CD4-positive, CD25-positive, alpha-beta regulatory T cell (primary cell): ENCODE data around the gene AP4E1. TPM values are rescaled to one million over a fixed set of nuclear protein-coding genes. Genes with fewer than 3 reads are reported as not detected.

Experiments
- ATAC-seq, 2 donors: fragments of 150-1000 bp; cut with Tn5 transposase; one replicate each; pipeline ENCODE4 v1.10.0; 2021; ENCODE audit warnings: low read depth in 2 of 2, moderate number of reproducible peaks in 2 of 2, moderate library complexity in 1 of 2
- DNase-seq, 3 donors: peaks; one replicate each; pipeline versions ENCODE4 v3.0.0 to v3.0.0-alpha.2; 2012 to 2022; ENCODE audit warnings: mixed read lengths in 1 of 3
- H3K27ac ChIP-seq: one replicate; pipeline ENCODE4 v1.7.0; 2013; ENCODE audit warnings: mild to moderate bottlenecking, low read length; ENCODE audit not compliant: insufficient read depth, poor library complexity, severe bottlenecking
- H3K27me3 ChIP-seq: one replicate; pipeline ENCODE4 v1.7.0; 2013; ENCODE audit warnings: low read length; ENCODE audit not compliant: control insufficient read depth, insufficient read depth
- H3K36me3 ChIP-seq: one replicate; pipeline ENCODE4 v1.7.0; 2013; ENCODE audit warnings: mild to moderate bottlenecking, low read length, moderate library complexity; ENCODE audit not compliant: control insufficient read depth, insufficient read depth
- H3K4me1 ChIP-seq: 2 replicates; pipeline ENCODE4 v1.7.0; 2013; ENCODE audit warnings: mild to moderate bottlenecking, low read length; ENCODE audit not compliant: insufficient read depth, control insufficient read depth, poor library complexity, severe bottlenecking
- H3K4me3 ChIP-seq: one replicate; pipeline ENCODE4 v1.7.0; 2013; ENCODE audit warnings: low read depth, mild to moderate bottlenecking, low read length, moderate library complexity
- H3K9me3 ChIP-seq, 2 experiments: 1 replicate in 1 of 2; 2 replicates in 1 of 2; pipeline ENCODE4 v1.7.0; 2013; ENCODE audit warnings: low read length in 2 of 2, mild to moderate bottlenecking in 1 of 2, moderate library complexity in 1 of 2; ENCODE audit not compliant: control insufficient read depth in 2 of 2
- H3K27ac Mint-ChIP-seq, 3 donors: one replicate each; pipeline ENCODE4 v1.8.0; 2020 to 2022; ENCODE audit warnings: mild to moderate bottlenecking in 3 of 3, mixed read lengths in 3 of 3, moderate library complexity in 2 of 3
- H3K27me3 Mint-ChIP-seq: one replicate; pipeline ENCODE4 v1.8.0; 2022; ENCODE audit warnings: mild to moderate bottlenecking, mixed read lengths
- H3K36me3 Mint-ChIP-seq: one replicate; pipeline ENCODE4 v1.8.0; 2020; ENCODE audit warnings: mixed read lengths
- H3K4me1 Mint-ChIP-seq, 4 donors: one replicate each; pipeline ENCODE4 v1.8.0; 2020 to 2022; ENCODE audit warnings: mixed read lengths in 4 of 4, mild to moderate bottlenecking in 1 of 4
- H3K4me3 Mint-ChIP-seq, 4 donors: one replicate each; pipeline ENCODE4 v1.8.0; 2020 to 2022; ENCODE audit warnings: mild to moderate bottlenecking in 4 of 4, mixed read lengths in 4 of 4, moderate library complexity in 3 of 4
- H3K9me3 Mint-ChIP-seq, 7 donors: one replicate each; pipeline ENCODE4 v1.8.0; 2020 to 2022; ENCODE audit warnings: mixed read lengths in 7 of 7, mild to moderate bottlenecking in 3 of 7, moderate library complexity in 2 of 7
- polyA plus RNA-seq, 4 donors: library from polyadenylated mRNA; unstranded; fragments of 300-500 nt; fragmentation: Illumina TruSeq; gene quantifications; one replicate each; pipeline ENCODE4 v1.2.3, GENCODE V29; 2021
- total RNA-seq: library from RNA; stranded (reverse); gene quantifications from one replicate; pipeline ENCODE4 v1.2.3, GENCODE V29; 2022

AP4E1 gene
- total and polyA plus RNA-seq, 5 donors from 2014 or later, result 3.0 to 9.5 (median 4.8) TPM

DNA sequence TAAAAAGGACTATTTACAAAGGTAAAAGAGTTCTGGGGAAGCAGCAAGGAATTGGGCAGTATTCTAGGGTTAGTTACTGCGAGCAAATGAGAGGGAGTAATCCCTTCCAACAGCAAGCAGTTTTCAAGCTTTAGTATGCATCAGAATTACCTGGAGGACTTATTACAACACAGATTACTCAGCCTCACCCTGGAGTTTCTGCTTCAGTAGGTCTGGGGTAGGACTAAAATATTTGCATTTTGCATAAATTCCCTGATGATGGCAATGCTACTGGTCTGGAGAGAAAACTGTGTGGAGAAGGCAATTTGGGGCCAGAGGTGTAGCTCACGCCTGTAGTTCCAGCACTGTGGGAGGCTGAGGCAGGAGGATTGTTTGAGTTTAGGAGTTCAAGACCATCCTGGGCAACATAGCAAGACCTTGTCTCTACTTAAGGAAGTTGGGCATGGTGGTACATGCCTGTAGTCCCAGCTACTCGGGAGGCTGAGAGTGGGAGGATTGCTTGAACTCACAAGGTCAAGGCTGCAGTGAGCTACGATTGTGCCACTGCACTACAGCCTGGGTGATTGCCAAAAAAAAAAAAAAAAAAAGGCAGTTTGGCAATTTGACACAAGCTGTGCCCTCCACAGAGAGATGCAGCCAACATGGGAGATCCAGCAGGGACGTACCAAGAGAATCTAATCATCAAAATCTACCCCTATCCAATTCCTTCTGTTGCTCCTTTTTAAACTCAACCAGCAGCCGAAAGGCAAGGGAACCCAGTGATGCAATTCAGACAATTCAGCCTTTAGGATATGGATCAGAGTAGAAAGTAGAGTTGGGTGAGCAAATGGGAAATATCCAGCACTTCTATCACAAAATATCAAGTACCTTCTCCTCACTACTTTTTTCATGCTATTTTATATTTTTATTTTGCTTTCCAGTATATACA is 27.1 kb upstream of the AP4E1 start:
- Histone ChIP-seq H3K27ac (peak overlapping the region; percentile 67), H3K4me3 (peak overlapping the region; percentile 38), H3K36me3 (no peaks in the 10 kb centered on the region), H3K27me3 (no peaks in the 10 kb centered on the region), H3K9me3 (no peaks in the 10 kb centered on the region), H3K4me1 (peaks cover 28% of the 10 kb centered on the region)
- ATAC-seq (no peak), DNase-seq (peak in 1 of 3 donors; percentile 46)
- Mint-ChIP-seq H3K4me3 (peak overlapping the region in 1 of 4 donors; percentile 71), H3K27ac (peak overlapping the region; percentile 88 to 90 (median 89)), H3K27me3 (no peaks in the 10 kb centered on the region), H3K36me3 (no peaks in the 10 kb centered on the region), H3K4me1 (peaks cover 25 to 73% (median 60%) of the 10 kb centered on the region in 4 donors), H3K9me3 (peaks cover 0 to 4% (median 0%) of the 10 kb centered on the region in 7 donors)

DNA sequence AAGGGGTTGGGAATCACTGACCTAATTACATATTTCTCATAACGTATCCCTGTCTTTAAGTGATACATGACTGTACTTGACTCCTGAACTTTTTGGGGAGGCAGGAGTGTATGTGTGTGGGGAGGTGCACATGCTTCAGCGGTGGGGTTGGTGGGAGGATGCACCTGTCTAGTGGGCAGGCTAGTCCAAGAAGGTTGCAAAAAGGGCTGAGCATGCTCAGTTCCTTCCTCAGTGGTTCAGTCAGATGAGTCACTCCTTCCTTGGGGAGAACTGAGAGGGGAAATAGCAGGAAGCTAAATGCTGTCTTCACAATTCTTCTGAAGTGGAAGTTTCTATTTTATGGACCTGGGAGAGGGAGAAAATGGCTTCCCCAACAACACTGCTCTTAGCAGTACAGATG is 24.6 kb upstream of the AP4E1 start:
- Histone ChIP-seq H3K9me3 (no peaks in the 10 kb centered on the region), H3K4me3 (no peak overlapping the region), H3K27me3 (no peaks in the 10 kb centered on the region), H3K4me1 (peaks cover 23% of the 10 kb centered on the region), H3K27ac (no peak overlapping the region), H3K36me3 (no peaks in the 10 kb centered on the region)
- DNase-seq, result peak in 1 of 3 donors; percentile 47
- no peak overlapping the region for H3K27ac Mint-ChIP-seq
- no peaks in the 10 kb centered on the region for H3K27me3 Mint-ChIP-seq
- H3K36me3 Mint-ChIP-seq, result no peaks in the 10 kb centered on the region
- no peak for ATAC-seq
- H3K4me1 Mint-ChIP-seq, result peaks cover 17 to 60% (median 40%) of the 10 kb centered on the region in 4 donors
- H3K9me3 Mint-ChIP-seq, result peaks cover 0 to 4% (median 0%) of the 10 kb centered on the region in 7 donors
- no peak overlapping the region for H3K4me3 Mint-ChIP-seq

DNA sequence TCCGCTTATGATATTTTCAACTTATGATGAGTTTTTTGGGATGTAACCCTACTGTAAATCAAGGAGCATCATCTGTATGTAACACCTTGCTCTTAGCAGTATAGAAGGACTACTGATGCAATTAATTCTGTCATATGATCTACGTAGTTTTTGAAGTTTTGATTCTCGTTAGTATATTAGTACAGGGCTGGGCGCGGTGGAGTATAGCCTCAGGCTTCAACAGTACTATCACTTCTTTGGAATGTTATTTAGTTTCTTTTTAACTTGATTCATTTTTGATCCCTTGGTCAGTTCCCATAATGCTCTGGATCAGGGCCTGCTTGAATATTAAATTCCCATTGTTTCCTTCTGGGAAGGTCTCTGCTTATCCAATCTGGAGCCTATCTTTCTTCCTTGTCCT is 23.9 kb upstream of the AP4E1 start:
- no peaks in the 10 kb centered on the region for H3K9me3 ChIP-seq
- DNase-seq (no peak), ATAC-seq (no peak)
- no peaks in the 10 kb centered on the region for H3K27me3 ChIP-seq
- no peaks in the 10 kb centered on the region for H3K36me3 ChIP-seq
- H3K4me3 ChIP-seq, result no peak overlapping the region
- Mint-ChIP-seq H3K36me3 (no peaks in the 10 kb centered on the region), H3K4me3 (no peak overlapping the region), H3K27ac (no peak overlapping the region), H3K9me3 (peaks cover 0 to 4% (median 0%) of the 10 kb centered on the region in 7 donors), H3K27me3 (no peaks in the 10 kb centered on the region), H3K4me1 (peaks cover 12 to 53% (median 34%) of the 10 kb centered on the region in 4 donors)
- peaks cover 18% of the 10 kb centered on the region for H3K4me1 ChIP-seq
- no peak overlapping the region for H3K27ac ChIP-seq

GRCh38 chr15:50886139-50886467 is 22.4 kb upstream of the AP4E1 start:
- no peak for ATAC-seq
- peak overlapping the region in 2 of 4 donors; percentile 22 to 81 for H3K4me3 Mint-ChIP-seq
- peaks cover 8 to 42% (median 24%) of the 10 kb centered on the region in 4 donors for H3K4me1 Mint-ChIP-seq
- Histone ChIP-seq H3K4me3 (no peak overlapping the region), H3K36me3 (no peaks in the 10 kb centered on the region), H3K4me1 (peaks cover 7% of the 10 kb centered on the region), H3K9me3 (peaks cover 4% of the 10 kb centered on the region in 2 experiments), H3K27ac (no peak overlapping the region), H3K27me3 (no peaks in the 10 kb centered on the region)
- peak overlapping the region in 1 of 3 donors; percentile 67 for H3K27ac Mint-ChIP-seq
- DNase-seq, result no peak
- no peaks in the 10 kb centered on the region for H3K36me3 Mint-ChIP-seq
- H3K9me3 Mint-ChIP-seq, result peaks cover 0 to 8% (median 0%) of the 10 kb centered on the region in 7 donors
- no peaks in the 10 kb centered on the region for H3K27me3 Mint-ChIP-seq

DNA sequence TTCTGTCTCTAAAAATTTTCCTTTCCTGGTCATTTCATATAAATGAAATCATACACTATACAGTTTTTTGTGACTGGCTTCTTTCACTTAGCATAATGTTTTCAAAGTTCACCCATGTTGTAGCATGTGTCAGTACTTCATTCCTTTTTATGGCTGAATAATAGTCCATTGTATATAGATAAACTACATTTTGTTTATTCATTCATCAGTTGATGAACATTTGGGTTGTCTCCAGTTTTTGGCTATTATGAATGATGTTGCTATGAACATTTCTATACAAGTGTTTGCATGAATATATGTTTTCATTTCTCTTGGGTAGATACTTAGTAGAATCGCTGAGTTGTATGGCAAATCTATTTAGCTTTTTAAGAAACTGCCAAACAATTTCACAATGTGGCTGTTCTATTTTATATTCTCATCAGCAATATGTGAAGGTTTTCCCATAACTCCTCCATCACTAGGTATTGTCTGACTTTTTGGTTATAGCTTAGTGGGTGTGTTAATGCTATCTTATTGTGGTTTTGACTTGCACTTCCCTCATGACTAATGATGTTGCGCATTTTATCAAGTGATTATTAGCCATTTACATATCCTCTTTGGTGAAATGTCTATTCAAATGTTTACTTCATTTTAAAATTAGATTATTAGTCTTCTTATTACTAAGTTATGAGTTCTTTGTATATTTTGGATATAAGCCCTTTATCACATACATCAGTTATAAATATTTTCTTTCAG is 21.7 kb upstream of the AP4E1 start:
- no peak for DNase-seq
- Histone ChIP-seq H3K4me1 (peaks cover 5% of the 10 kb centered on the region), H3K36me3 (no peaks in the 10 kb centered on the region), H3K4me3 (no peak overlapping the region), H3K27me3 (no peaks in the 10 kb centered on the region), H3K9me3 (peaks cover 6 to 10% of the 10 kb centered on the region in 2 experiments), H3K27ac (no peak overlapping the region)
- H3K9me3 Mint-ChIP-seq, result peaks cover 0 to 9% (median 0%) of the 10 kb centered on the region in 7 donors
- no peaks in the 10 kb centered on the region for H3K36me3 Mint-ChIP-seq
- H3K4me1 Mint-ChIP-seq, result peaks cover 5 to 39% (median 20%) of the 10 kb centered on the region in 4 donors
- H3K4me3 Mint-ChIP-seq, result no peak overlapping the region
- no peak overlapping the region for H3K27ac Mint-ChIP-seq
- no peak for ATAC-seq
- H3K27me3 Mint-ChIP-seq, result no peaks in the 10 kb centered on the region

GRCh38 chr15:50888054-50888453 is 20.4 kb upstream of the AP4E1 start:
- Histone ChIP-seq H3K36me3 (no peaks in the 10 kb centered on the region), H3K4me1 (peaks cover 5% of the 10 kb centered on the region), H3K27ac (no peak overlapping the region), H3K27me3 (no peaks in the 10 kb centered on the region), H3K4me3 (no peak overlapping the region), H3K9me3 (peaks cover 6 to 10% of the 10 kb centered on the region in 2 experiments)
- Mint-ChIP-seq H3K27me3 (no peaks in the 10 kb centered on the region), H3K4me1 (peaks cover 5 to 32% (median 20%) of the 10 kb centered on the region in 4 donors), H3K4me3 (no peak overlapping the region), H3K27ac (no peak overlapping the region), H3K36me3 (peaks cover under 1% of the 10 kb centered on the region), H3K9me3 (peaks cover 0 to 9% (median 2%) of the 10 kb centered on the region in 7 donors)
- ATAC-seq (no peak), DNase-seq (no peak)

- Histone ChIP-seq H3K36me3 (no peaks in the 10 kb centered on the region), H3K27me3 (no peaks in the 10 kb centered on the region), H3K27ac (no peak overlapping the region), H3K4me1 (peaks cover 5% of the 10 kb centered on the region), H3K9me3 (peaks cover 6 to 10% of the 10 kb centered on the region in 2 experiments), H3K4me3 (no peak overlapping the region)
- ATAC-seq, result no peak
- peaks cover 9% of the 10 kb centered on the region for H3K36me3 Mint-ChIP-seq
- no peak overlapping the region for H3K4me3 Mint-ChIP-seq
- H3K9me3 Mint-ChIP-seq, result peaks cover 0 to 12% (median 6%) of the 10 kb centered on the region in 7 donors
- DNase-seq, result no peak
- no peak overlapping the region for H3K27ac Mint-ChIP-seq
- H3K27me3 Mint-ChIP-seq, result no peaks in the 10 kb centered on the region
- peaks cover 5 to 25% (median 14%) of the 10 kb centered on the region in 4 donors for H3K4me1 Mint-ChIP-seq
These were observed 18.9 kb upstream of the AP4E1 start for GRCh38 chr15:50889589-50889988.
